Measurements from ENCODE around the gene FOXK1.
A peak's percentile ranks its signal among the peaks of the same experiment; 100 is the strongest.

FOXK1 gene

DNA sequence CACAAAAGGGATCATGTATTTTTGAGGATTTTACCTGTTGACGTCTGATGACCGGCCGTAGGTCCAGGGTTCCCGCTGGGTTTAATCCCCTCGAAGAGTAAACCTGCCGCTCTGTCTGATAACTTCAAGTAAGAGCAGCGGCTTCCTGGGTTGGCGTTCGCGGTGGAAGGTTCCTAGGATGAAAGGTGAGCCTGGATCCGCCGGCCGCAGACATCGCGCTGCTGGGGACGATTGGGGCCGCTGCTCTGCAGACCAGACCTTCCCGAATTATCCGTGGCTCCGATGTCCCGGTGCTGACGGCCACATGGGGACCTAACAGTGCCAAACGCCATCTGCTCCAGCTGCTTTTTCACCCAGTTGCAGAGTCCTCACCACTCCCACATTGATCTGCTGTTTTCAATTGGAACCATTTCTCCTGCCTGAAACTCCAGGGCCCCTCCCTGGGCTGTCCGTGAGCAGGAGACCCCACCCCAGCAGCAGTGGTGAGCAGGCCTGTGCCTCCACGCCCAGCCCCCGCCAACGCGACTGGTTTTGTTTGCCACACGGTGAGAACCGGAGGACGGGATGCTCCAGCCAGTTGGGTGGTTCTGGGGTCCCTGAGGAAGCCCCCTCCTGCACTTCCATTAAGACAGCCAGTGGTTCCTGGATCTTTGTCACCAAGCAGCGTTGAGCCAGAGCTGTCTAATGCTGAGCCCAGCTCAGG is 81.1 kb downstream of the FOXK1 start:
- DNase-seq (no peak), ATAC-seq (no peak)
- H3K36me3 Mint-ChIP-seq (ENCODE audit: low read depth), result peaks cover 11% of the 10 kb centered on the region
- H3K4me1 Mint-ChIP-seq, result no peaks in the 10 kb centered on the region
- H3K27me3 Mint-ChIP-seq, result no peaks in the 10 kb centered on the region
- H3K9me3 Mint-ChIP-seq, result no peaks in the 10 kb centered on the region
- H3K4me3 Mint-ChIP-seq, result no peak overlapping the region
- no peak overlapping the region for H3K27ac Mint-ChIP-seq

DNA sequence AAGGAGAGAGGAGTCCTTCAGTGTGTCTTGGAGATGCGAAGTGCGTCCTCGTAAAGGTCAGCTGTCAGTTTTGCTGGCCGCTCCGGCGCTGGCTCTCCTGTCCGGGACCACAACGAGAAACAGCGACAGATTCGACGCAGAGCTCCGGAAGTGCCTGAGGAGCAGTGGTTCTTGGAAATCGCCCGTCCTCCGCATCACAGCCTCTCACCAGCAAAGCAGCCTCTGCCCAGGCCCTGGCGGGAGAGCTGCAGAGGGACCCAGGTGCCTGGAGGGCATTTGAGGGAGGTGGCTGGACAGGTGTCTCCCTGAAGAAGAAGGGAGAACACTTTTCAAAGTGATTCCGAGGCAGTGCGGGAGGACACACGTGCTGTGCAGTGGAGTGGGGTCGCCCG is 81.7 kb downstream of the FOXK1 start:
- no peaks in the 10 kb centered on the region for H3K27me3 Mint-ChIP-seq
- no peak for DNase-seq
- no peak overlapping the region for H3K27ac Mint-ChIP-seq
- no peak for ATAC-seq
- H3K4me3 Mint-ChIP-seq, result no peak overlapping the region
- H3K36me3 Mint-ChIP-seq (ENCODE audit: low read depth), result peaks cover 11% of the 10 kb centered on the region
- H3K4me1 Mint-ChIP-seq, result no peaks in the 10 kb centered on the region
- no peaks in the 10 kb centered on the region for H3K9me3 Mint-ChIP-seq

DNA sequence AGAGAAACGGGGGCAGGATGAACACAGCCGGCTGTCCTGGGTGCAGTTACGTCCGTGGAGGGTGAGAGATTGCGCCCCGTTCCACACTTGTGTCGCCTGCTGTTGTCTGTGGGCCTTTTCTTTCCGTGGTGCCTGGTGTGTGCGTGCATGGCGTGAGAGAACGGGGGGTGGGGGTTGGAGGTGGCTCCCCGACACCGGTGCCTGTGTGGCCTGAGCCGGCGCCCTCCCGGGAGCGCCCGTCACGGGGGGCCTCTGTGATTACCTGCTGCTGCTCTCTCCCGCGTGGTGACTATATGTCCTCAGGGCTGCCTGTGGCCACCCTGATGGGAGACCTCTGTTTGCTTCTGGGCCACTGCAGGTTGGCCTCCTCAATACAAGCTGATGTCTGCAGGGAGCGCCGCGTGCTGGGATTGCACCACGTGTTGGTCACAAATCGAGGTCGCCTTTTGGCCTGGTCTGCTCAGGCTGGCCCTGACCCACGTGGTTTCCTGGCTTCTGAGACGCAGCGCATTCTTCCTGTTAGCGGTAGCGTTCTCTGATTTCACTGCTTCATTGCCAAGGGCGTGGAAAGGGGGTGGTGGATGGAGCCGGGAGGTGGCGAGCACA is 82.4 kb downstream of the FOXK1 start:
- Mint-ChIP-seq H3K9me3 (no peaks in the 10 kb centered on the region), H3K36me3 (ENCODE audit: low read depth) (peaks cover 11% of the 10 kb centered on the region), H3K4me1 (no peaks in the 10 kb centered on the region), H3K27me3 (no peaks in the 10 kb centered on the region), H3K4me3 (no peak overlapping the region), H3K27ac (peak overlapping the region; percentile 39)
- DNase-seq (no peak), ATAC-seq (no peak)

DNA sequence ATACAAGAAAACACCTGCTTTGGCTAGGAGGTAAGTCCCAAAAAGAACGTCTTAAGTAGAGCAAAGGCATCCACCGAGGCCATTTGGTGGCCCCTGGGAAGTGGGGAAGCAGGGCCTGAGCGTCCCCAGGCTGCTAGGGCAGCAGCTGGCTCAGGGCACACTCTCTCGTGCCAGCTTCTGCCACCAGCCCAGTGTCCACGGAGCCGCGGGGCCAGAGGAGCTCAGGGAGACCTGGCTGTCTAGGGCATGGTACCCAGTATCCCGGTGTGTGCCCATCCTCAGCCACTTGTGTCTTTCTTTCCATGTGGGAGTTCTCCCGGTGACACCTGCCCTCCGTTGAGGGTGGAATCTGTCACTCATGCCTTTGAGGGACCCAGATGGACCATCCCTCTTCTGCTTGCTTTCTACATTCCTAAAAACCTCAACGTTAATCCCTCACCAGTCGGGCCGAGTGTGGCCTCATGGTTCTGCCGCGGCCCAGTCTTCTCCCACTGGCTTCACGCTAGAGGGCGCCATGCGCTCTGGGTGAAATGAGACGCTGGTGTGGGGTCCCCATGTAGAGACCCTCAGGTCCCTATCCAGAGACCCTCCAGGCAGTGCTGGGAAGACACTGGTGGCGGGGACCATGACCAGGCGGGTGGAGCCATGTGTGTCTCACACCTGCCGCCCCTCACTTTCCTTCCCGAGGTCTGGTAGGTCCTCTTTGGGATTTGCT is 83.8 kb downstream of the FOXK1 start:
- H3K4me1 Mint-ChIP-seq, result no peaks in the 10 kb centered on the region
- H3K4me3 Mint-ChIP-seq, result no peak overlapping the region
- no peaks in the 10 kb centered on the region for H3K9me3 Mint-ChIP-seq
- no peak overlapping the region for H3K27ac Mint-ChIP-seq
- no peak for DNase-seq
- H3K36me3 Mint-ChIP-seq (ENCODE audit: low read depth), result peaks cover 5% of the 10 kb centered on the region
- ATAC-seq, result no peak
- no peaks in the 10 kb centered on the region for H3K27me3 Mint-ChIP-seq

DNA sequence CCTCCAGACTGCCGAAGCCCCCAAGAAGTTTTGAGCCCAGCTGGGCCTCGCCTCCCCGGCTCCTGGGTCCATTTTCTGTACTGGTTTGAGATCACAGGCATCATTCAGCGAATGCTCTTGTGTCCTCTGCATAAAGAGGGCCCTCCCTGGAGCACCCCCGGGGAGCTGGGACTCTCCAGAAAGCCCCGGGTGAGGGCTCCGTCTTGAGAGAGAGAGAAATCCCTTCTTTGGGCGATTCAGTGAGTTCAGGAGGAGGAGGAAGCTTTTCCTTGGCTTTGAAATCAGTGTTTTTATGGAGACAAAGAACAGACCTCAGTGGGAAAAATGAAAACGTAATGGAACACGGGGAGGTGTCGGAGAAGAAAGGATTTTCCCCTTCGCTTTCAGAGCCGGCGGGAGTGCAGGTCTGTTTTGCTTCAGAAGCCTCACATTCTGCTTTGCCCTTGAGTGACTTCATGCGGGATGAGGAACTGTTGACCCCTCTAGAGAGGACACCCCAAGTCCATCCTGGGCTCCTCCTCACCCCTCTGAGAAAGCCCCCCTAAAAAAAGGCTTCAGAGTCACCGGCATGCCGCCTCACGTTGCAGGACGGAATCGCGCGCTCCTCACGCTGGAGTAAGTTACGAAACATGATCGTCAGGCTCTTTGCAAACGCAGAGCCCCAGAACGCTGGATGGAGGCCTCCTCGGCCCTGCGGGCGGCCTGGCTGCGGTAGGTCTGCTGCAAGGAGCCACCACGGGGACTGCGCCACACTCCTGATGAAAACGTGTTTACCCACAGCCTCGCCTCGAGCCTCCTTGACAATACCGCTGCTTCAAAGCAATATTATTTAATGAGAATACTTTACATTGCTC is 84.8 kb downstream of the FOXK1 start:
- H3K4me1 Mint-ChIP-seq, result no peaks in the 10 kb centered on the region
- H3K27me3 Mint-ChIP-seq, result no peaks in the 10 kb centered on the region
- H3K9me3 Mint-ChIP-seq, result no peaks in the 10 kb centered on the region
- no peak overlapping the region for H3K4me3 Mint-ChIP-seq
- no peak overlapping the region for H3K27ac Mint-ChIP-seq
- H3K36me3 Mint-ChIP-seq (ENCODE audit: low read depth), result peaks cover 5% of the 10 kb centered on the region
- no peak for ATAC-seq
- no peak for DNase-seq

DNA sequence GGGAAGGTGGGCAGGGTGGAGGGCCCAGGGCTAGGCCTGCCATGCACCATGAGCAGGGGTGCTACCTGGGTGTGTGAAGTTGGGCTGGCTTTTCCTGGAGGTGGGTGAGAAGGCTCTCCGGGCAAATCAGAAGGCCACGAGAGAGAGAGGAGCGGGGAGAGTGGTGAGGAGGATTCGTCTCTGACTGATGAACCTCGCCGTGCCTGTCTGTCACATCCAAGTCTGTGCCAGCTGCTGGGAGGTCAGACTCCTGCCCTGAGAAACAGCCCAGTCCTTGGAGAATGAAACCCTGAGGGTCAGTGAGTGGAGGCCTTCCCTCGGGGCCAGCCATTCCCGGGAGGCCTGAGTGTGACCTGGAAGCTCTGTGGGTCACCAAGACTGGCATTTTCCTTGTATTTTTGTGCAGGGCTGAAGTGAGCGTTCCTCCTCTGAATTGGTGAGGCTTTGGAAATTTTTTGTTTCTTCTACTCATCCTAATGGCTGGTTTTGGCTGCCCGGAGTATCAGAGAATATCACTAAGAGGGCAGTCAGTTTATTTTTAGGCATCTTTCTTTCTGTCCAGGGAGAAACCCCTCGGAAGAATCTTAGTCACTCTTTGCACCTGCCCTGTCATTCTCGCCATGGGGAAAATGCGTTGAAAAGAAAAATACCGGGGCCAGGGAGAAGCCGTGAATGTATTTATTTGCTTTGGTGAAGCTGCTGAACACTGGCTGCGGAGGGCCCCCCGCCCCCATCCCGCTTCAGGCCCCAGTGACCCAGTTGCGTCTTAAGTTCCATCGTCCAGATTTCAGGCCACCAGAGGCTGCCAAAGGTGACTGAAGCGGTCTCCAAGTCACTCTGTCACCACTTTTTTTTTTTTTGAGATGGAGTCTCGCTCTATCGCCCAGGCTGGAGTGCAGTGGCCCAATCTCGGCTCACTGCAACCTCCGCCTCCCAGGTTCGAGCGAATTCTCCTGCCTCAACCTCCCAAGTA is 86.8 kb downstream of the FOXK1 start:
- H3K4me3 Mint-ChIP-seq, result no peak overlapping the region
- no peak for DNase-seq
- peak overlapping the region; percentile 69 for H3K27ac Mint-ChIP-seq
- H3K4me1 Mint-ChIP-seq, result peaks cover 2% of the 10 kb centered on the region
- ATAC-seq, result no peak
- H3K9me3 Mint-ChIP-seq, result no peaks in the 10 kb centered on the region
- no peaks in the 10 kb centered on the region for H3K27me3 Mint-ChIP-seq
- no peaks in the 10 kb centered on the region for H3K36me3 Mint-ChIP-seq (ENCODE audit: low read depth)

DNA sequence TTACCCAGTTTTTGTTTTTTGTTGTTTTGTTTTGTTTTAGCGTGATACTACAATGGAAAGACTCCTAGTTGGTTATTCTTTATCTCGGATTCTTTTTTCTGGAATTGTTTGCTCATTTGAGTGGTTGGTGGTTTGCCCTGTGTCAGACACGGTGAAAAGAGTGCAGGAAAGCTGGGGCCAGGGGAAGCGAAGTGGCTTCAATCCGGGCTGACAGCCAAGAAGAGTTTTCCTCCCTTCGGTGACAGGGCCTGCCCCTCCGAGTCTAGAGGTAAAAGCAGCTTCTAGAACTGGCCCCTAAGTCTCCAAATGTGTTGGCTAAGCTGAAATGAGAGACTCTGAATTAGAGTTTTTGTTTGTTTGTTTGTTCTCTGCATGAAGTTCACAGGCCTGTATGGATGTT is 87.7 kb downstream of the FOXK1 start:
- Mint-ChIP-seq H3K36me3 (ENCODE audit: low read depth) (no peaks in the 10 kb centered on the region), H3K4me3 (no peak overlapping the region), H3K27ac (no peak overlapping the region), H3K9me3 (no peaks in the 10 kb centered on the region), H3K27me3 (no peaks in the 10 kb centered on the region), H3K4me1 (peaks cover 10% of the 10 kb centered on the region)
- ATAC-seq (no peak), DNase-seq (no peak)

DNA sequence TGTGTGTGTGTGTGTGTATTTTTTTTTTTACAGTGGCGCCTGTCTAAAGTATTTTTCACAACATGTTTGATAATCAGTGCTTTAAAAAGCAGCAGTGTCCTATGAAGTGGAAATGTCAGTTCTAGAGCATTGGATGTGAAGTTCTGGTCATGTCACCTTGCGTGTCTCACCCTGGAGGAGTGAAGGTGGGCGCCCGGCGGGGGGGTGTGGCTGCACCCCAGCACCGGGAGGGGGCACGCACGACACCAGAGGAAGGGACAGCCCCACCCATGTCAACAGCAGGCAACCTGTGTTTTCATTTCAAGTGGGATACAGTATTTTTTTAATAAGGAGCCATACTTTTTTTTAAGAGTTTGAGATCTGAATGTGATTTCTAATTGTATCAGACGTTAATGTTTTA is 88.8 kb downstream of the FOXK1 start:
- Mint-ChIP-seq H3K9me3 (no peaks in the 10 kb centered on the region), H3K27me3 (no peaks in the 10 kb centered on the region), H3K4me3 (no peak overlapping the region), H3K4me1 (peaks cover 18% of the 10 kb centered on the region), H3K36me3 (ENCODE audit: low read depth) (peaks cover 2% of the 10 kb centered on the region), H3K27ac (no peak overlapping the region)
- ATAC-seq (no peak), DNase-seq (no peak)

DNA sequence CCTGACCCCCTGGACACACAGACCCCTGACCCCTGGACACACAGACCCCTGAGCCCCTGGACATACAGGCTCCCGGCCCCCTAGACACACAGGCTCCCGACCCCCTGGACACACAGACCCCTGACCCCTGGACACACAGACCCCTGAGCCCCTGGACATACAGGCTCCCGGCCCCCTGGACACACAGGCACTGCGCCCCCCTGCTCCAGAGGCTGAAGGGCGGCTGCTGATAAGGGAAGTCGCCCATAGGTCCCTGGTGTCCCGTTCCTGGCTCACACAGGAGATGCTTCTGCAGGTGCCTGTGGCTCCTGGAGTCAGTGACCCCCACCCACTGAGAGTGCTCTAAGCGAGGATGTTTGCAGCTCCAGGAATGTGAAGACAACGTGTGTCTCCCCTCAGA is 89.6 kb downstream of the FOXK1 start:
- Mint-ChIP-seq H3K4me3 (no peak overlapping the region), H3K27me3 (no peaks in the 10 kb centered on the region), H3K9me3 (no peaks in the 10 kb centered on the region), H3K27ac (no peak overlapping the region), H3K4me1 (peaks cover 26% of the 10 kb centered on the region), H3K36me3 (ENCODE audit: low read depth) (peaks cover 3% of the 10 kb centered on the region)
- DNase-seq (no peak), ATAC-seq (no peak)

DNA sequence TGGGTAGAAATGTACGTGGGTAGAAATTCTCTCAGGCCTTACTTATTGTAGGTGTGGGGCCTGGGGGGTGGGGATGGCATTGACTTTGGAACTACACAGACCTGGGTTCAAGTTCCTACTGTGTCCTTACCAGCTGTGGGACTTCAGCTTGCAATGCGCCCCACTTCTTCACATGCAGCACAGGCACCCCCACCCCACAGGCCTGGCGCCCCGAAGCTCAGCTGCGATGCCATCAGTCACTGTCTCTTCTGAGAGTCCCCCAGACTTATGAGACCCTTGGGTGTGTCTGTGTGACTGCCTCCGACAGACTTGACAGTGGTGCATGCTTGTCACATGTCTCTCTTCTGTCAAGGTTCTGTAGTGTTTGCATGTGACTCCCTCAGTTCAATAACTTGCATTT is 90.2 kb downstream of the FOXK1 start:
- DNase-seq (no peak), ATAC-seq (no peak)
- no peak overlapping the region for H3K27ac Mint-ChIP-seq
- H3K27me3 Mint-ChIP-seq, result no peaks in the 10 kb centered on the region
- no peak overlapping the region for H3K4me3 Mint-ChIP-seq
- no peaks in the 10 kb centered on the region for H3K9me3 Mint-ChIP-seq
- peaks cover 7% of the 10 kb centered on the region for H3K36me3 Mint-ChIP-seq (ENCODE audit: low read depth)
- H3K4me1 Mint-ChIP-seq, result peaks cover 30% of the 10 kb centered on the region

DNA sequence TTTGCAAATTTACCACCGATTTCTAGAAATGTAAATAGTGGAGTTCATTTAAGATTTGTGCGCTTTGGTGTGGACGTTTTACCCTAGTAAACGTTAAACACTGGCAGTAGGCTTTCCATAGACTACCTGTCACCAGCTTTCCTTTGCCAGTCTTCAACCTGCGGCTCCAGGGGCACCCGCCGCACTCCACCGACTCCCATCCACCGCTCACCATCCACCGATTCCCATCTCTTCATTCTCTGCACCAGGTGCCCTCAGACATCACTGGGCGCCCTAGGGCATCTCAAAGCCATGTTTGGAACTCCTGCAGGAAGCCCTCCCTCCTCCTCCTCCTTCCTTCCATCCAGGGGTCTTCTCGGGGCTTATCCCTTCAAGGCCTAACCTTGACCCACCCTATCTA is 91.9 kb downstream of the FOXK1 start:
- H3K4me3 Mint-ChIP-seq, result peak overlapping the region; percentile 97
- H3K36me3 Mint-ChIP-seq (ENCODE audit: low read depth), result peaks cover 10% of the 10 kb centered on the region
- H3K27me3 Mint-ChIP-seq, result no peaks in the 10 kb centered on the region
- peak overlapping the region; percentile 97 for H3K27ac Mint-ChIP-seq
- ATAC-seq (no peak), DNase-seq (no peak)
- peaks cover 42% of the 10 kb centered on the region for H3K4me1 Mint-ChIP-seq
- no peaks in the 10 kb centered on the region for H3K9me3 Mint-ChIP-seq

DNA sequence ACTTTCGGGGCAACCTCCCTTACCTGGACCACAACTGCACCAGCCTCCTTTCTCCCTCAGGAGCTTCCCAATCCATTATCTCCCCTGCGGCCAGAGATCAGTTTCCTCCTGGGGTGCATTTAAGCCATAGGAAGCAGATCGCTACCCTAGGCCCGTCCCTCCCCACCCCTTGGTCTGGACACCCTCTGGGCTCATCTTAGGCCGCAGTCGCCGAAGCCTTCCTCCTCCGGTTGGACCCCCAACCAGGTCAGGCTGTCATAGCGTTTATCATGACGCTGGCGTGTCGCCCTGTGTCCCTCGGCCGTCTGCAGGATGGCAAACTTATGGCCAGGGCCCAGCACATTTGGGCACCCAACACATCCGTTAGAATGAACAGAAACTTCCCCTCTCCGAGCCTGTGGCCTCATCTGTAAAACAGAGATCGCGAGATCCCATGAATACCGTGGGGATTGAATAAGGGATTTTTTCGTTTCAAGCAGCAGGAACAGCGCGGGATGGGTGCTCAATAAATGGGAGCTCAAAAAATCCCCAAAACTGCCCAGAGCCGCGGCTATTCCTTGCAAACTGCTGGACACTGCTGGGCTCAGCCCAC is 92.7 kb downstream of the FOXK1 start:
- peak; percentile 8 for ATAC-seq
- Mint-ChIP-seq H3K4me3 (peak overlapping the region; percentile 97), H3K4me1 (peaks cover 42% of the 10 kb centered on the region), H3K9me3 (no peaks in the 10 kb centered on the region), H3K27me3 (no peaks in the 10 kb centered on the region), H3K27ac (peak overlapping the region; percentile 97), H3K36me3 (ENCODE audit: low read depth) (peaks cover 10% of the 10 kb centered on the region)
- no peak for DNase-seq

DNA sequence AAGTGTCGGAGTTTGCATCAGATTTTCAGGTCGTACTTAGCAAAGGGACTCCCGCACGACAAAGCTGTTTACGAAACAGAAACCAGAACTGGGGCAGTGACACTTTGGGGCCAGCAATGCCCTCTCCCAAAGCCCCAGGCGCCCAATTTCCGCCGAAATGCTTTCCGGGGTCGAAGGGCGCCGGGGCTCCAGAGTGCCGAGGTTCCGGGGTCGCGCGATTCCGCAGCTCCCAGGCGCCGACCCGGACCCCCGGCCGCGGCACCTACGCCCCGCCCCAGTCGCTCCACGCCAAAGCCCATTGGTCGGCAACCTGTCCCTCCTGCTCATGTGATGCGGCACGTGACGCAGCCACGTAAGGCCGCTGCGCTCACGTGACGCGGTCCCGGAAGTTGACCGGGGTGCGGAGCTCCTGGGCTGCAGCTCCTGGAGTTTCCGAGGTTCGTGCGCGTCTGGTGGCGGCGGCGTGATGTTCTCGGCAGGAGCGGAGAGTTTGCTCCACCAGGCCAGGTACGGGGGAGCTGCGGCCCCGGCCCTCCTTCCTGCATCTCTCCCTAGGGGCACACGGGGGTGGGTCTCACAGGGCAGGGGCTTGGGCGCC is 93.3 kb downstream of the FOXK1 start, which contains the start of gene AP5Z1:
Gene AP5Z1 (plus strand): TSS at position 374 of the 598 bp plus-strand sequence. CDS start 93 bp downstream, at position 467.
- Mint-ChIP-seq H3K27ac (peak within 1 kb of the TSS; percentile 97), H3K9me3 (no peaks in the 10 kb centered on the region), H3K36me3 (ENCODE audit: low read depth) (peaks cover 10% of the 10 kb centered on the region), H3K4me3 (peak within 1 kb of the TSS; percentile 97), H3K4me1 (peaks cover 42% of the 10 kb centered on the region), H3K27me3 (no peaks in the 10 kb centered on the region)
- ATAC-seq (peak; percentile 96), DNase-seq (peak; percentile 96)

Measured in activated naive CD8-positive, alpha-beta T cell treated with anti-CD3 and anti-CD28 coated beads, Interleukin-2, amount 50 U/mL, for 24 hours (primary cell).